Stomach (tissue), 9 donors: ENCODE measurements around the gene RNFT2. TPM values are rescaled to one million over a fixed set of nuclear protein-coding genes. Genes with fewer than 3 reads are reported as not detected.

ENCODE experiments used
- DNase-seq, 2 donors: peaks; one replicate each; pipeline versions ENCODE4 v3.0.0 to v3.0.0-alpha.2; 2013 to 2019
- H3K27ac ChIP-seq, 5 donors: fragments of 200-600 bp in 4 of 5; sonication (generic) in 4 of 5; one replicate each; pipeline ENCODE4 v1.5.1; 2013 to 2019; ENCODE audit warnings: mild to moderate bottlenecking in 1 of 5, moderate library complexity in 1 of 5
- H3K27me3 ChIP-seq, 3 donors: fragments of 200-600 bp; sonication (generic); one replicate each; pipeline ENCODE4 v1.5.1; 2017 to 2019; ENCODE audit warnings: mixed run types in 1 of 3
- H3K36me3 ChIP-seq, 4 donors: fragments of 200-600 bp; sonication (generic); 1 replicate in 3 of 4; 2 replicates in 1 of 4; pipeline ENCODE4 v1.5.1; 2016 to 2019
- H3K4me1 ChIP-seq, 4 donors: fragments of 200-600 bp; sonication (generic); one replicate each; pipeline ENCODE4 v1.5.1; 2016 to 2019
- H3K4me3 ChIP-seq, 4 donors: fragments of 200-600 bp; sonication (generic) in 3 of 4; one replicate each; pipeline ENCODE4 v1.5.1; 2016 to 2019; ENCODE audit warnings: mild to moderate bottlenecking in 1 of 4
- H3K9me3 ChIP-seq, 4 donors: fragments of 200-600 bp; sonication (generic); one replicate each; pipeline ENCODE4 v1.5.1; 2016 to 2019
- EP300 ChIP-seq: sonication (generic); formaldehyde crosslinking; IDR thresholded peaks from one replicate; pipeline ENCODE4 v1.6.1; 2017; ENCODE audit warnings: antibody characterized with exemption
- POLR2A ChIP-seq, 4 donors: fragments of 450-650 bp; IDR thresholded peaks; one replicate each; pipeline ENCODE4 v1.6.1; 2016; ENCODE audit warnings: antibody characterized with exemption in 4 of 4, control low read depth in 2 of 4, mild to moderate bottlenecking in 1 of 4, moderate library complexity in 1 of 4
- POLR2AphosphoS5 ChIP-seq, 3 donors: sonication (generic); formaldehyde crosslinking; IDR thresholded peaks; one replicate each; pipeline ENCODE4 v1.6.1; 2016; ENCODE audit warnings: antibody characterized with exemption in 3 of 3
- WGBS, 5 donors: extraction: QIAGEN DNeasy Blood & Tissue Kit in 3 of 5; methylation state at CpG; one replicate each; pipeline versions ENCODE4 v1.1.5 to v1.1.7; 2013 to 2018; 5-methylcytosine and 5-hydroxymethylcytosine counted together
- intact Hi-C: fragments of 100-400 bp; cut with DNase I; formaldehyde crosslinking; loops from one replicate; pipeline ENCODE4 v1.15.1; 2023; ENCODE audit warnings: low total_unique reads
- polyA plus RNA-seq, 3 donors: library from polyadenylated mRNA; stranded (reverse); fragments of 200-250 nt; gene quantifications; one replicate each; pipeline ENCODE4 v1.2.3, GENCODE V29; 2013
- total RNA-seq, 5 donors: library from RNA; depleted of rRNA; stranded (reverse); fragments of >200 nt; gene quantifications; one replicate each; pipeline versions ENCODE4 v1.1.0 to v1.2.3, GENCODE V29; 2014 to 2016
- TF ChIP-seq, protein P1 (sequence below), 7 experiments: fragments of 450-650 bp in 4 of 7; fragments of 200-600 bp in 3 of 7; sonication (generic) in 3 of 7; IDR thresholded peaks; one replicate each; pipeline ENCODE4 v1.5.1; 2016 to 2019; ENCODE audit warnings: antibody characterized with exemption in 7 of 7, control low read depth in 2 of 7, mild to moderate bottlenecking in 1 of 7
- donor health status: healthy with polysubstance abuse.
- donor health status: Bipolar disorder and iron deficiency.
- donor health status: healthy.

Gene RNFT2
- total and polyA plus RNA-seq, 8 donors = 0.43 to 12.7 (median 1.6) TPM; not detected in 2

DNA sequence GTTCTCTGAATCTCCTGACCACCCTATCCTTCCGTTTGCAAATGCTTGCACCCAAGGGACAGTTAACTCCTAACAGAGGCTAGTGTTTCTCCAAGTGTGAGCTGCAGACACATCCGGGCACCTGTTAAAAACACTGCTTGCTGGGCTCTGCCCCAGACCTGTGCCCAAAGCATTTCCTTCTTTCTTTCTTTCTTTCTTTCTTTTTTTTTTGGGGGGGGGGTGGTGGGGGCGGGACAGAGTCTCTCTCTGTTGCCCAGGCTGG is 42.7 kb upstream of the RNFT2 start:
- WGBS, 5 donors = 61 to 87% (median 74%) methylated on average over 3 of the region's 3 CpGs
- Histone ChIP-seq H3K4me1 (peaks cover 17 to 36% (median 33%) of the 10 kb centered on the region in 4 donors), H3K4me3 (no peak overlapping the region), H3K9me3 (no peaks in the 10 kb centered on the region), H3K27ac (no peak overlapping the region), H3K27me3 (peaks cover 0 to 40% (median 17%) of the 10 kb centered on the region in 3 donors), H3K36me3 (no peaks in the 10 kb centered on the region)
- TF ChIP-seq POLR2AphosphoS5 (IDR thresholded peaks at IDR 0.05) = no peak
- TF ChIP-seq, protein P1, sequence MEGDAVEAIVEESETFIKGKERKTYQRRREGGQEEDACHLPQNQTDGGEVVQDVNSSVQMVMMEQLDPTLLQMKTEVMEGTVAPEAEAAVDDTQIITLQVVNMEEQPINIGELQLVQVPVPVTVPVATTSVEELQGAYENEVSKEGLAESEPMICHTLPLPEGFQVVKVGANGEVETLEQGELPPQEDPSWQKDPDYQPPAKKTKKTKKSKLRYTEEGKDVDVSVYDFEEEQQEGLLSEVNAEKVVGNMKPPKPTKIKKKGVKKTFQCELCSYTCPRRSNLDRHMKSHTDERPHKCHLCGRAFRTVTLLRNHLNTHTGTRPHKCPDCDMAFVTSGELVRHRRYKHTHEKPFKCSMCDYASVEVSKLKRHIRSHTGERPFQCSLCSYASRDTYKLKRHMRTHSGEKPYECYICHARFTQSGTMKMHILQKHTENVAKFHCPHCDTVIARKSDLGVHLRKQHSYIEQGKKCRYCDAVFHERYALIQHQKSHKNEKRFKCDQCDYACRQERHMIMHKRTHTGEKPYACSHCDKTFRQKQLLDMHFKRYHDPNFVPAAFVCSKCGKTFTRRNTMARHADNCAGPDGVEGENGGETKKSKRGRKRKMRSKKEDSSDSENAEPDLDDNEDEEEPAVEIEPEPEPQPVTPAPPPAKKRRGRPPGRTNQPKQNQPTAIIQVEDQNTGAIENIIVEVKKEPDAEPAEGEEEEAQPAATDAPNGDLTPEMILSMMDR (IDR thresholded peaks at IDR 0.05) = no peak
- TF ChIP-seq EP300 = no peak
- no peak for TF ChIP-seq POLR2A (IDR thresholded peaks at IDR 0.05)
- no peak for DNase-seq
- intact Hi-C loops = no loop called here

DNA sequence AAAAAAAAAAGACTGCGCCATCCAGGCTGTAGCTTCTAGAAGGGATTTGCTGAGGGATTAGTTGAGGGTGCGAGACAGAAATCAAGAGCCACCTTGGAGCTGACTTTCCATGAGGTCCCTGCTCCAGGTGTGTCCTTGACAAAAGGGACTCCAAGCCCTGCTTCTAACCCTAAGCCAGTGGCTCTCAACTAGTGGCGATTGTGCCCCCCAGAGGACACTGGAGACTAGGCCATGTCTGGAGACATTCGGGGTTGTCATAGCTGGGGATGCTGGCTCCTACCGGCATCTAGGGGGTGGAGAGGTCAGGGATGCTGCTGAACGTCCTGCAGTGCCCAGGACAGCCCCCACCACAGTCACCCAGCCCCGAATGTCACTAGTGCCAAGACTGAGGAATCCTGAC is 40.8 kb upstream of the RNFT2 start:
- Histone ChIP-seq H3K9me3 (no peaks in the 10 kb centered on the region), H3K4me1 (peaks cover 17 to 36% (median 33%) of the 10 kb centered on the region in 4 donors), H3K27ac (peak overlapping the region; percentile 24 to 89 (median 67)), H3K27me3 (peaks cover 0 to 32% (median 17%) of the 10 kb centered on the region in 3 donors), H3K36me3 (no peaks in the 10 kb centered on the region), H3K4me3 (no peak overlapping the region)
- TF ChIP-seq, protein P1 (IDR thresholded peaks at IDR 0.05) = no peak
- no peak for TF ChIP-seq POLR2A (IDR thresholded peaks at IDR 0.05)
- no peak for TF ChIP-seq POLR2AphosphoS5 (IDR thresholded peaks at IDR 0.05)
- no peak for TF ChIP-seq EP300
- intact Hi-C loops = no loop called here
- peak in 1 of 2 donors; percentile 56 for DNase-seq
- 46 to 82% (median 57%) methylated on average over 5 to 7 of the region's 7 CpGs for WGBS, 5 donors

GRCh38 chr12:116697716-116698115 is 40.4 kb upstream of the RNFT2 start:
- peaks cover 17 to 34% (median 33%) of the 10 kb centered on the region in 4 donors for H3K4me1 ChIP-seq
- peak overlapping the region in 1 of 4 donors; percentile 9 for H3K4me3 ChIP-seq
- no peaks in the 10 kb centered on the region for H3K36me3 ChIP-seq
- H3K27ac ChIP-seq = peak overlapping the region; percentile 24 to 89 (median 67)
- H3K9me3 ChIP-seq = no peaks in the 10 kb centered on the region
- 29 to 46% (median 35%) methylated on average over 11 of the region's 11 CpGs for WGBS, 5 donors
- intact Hi-C loops = no loop called here
- peaks cover 0 to 28% (median 17%) of the 10 kb centered on the region in 3 donors for H3K27me3 ChIP-seq
- TF ChIP-seq POLR2AphosphoS5 (IDR thresholded peaks at IDR 0.05) = no peak
- TF ChIP-seq POLR2A (IDR thresholded peaks at IDR 0.05) = no peak
- no peak for TF ChIP-seq EP300
- TF ChIP-seq, protein P1 (IDR thresholded peaks at IDR 0.05) = no peak
- DNase-seq = peak; percentile 66 to 67

GRCh38 chr12:116698116-116698515 is 40.0 kb upstream of the RNFT2 start:
- Histone ChIP-seq H3K36me3 (no peaks in the 10 kb centered on the region), H3K27me3 (peaks cover 0 to 24% (median 16%) of the 10 kb centered on the region in 3 donors), H3K9me3 (no peaks in the 10 kb centered on the region), H3K4me1 (peaks cover 16 to 33% (median 31%) of the 10 kb centered on the region in 4 donors), H3K27ac (peak overlapping the region; percentile 24 to 89 (median 67)), H3K4me3 (peak overlapping the region in 1 of 4 donors; percentile 9)
- TF ChIP-seq POLR2A (IDR thresholded peaks at IDR 0.05) (no peak), POLR2AphosphoS5 (IDR thresholded peaks at IDR 0.05) (peak in 1 of 3 donors; percentile 32)
- DNase-seq = peak in 1 of 2 donors; percentile 86
- 24 to 44% (median 41%) methylated on average over 8 of the region's 8 CpGs for WGBS, 5 donors
- intact Hi-C loops = no loop called here

- H3K9me3 ChIP-seq = no peaks in the 10 kb centered on the region
- peak overlapping the region in 3 of 5 donors; percentile 19 to 76 (median 67) for H3K27ac ChIP-seq
- TF ChIP-seq, protein P1 (IDR thresholded peaks at IDR 0.05) = no peak
- TF ChIP-seq POLR2AphosphoS5 (IDR thresholded peaks at IDR 0.05) (no peak), EP300 (no peak), POLR2A (IDR thresholded peaks at IDR 0.05) (no peak)
- no peak for DNase-seq
- H3K27me3 ChIP-seq = peaks cover 0 to 19% (median 11%) of the 10 kb centered on the region in 3 donors
- peaks cover 11 to 32% (median 28%) of the 10 kb centered on the region in 4 donors for H3K4me1 ChIP-seq
- peak overlapping the region in 1 of 4 donors; percentile 9 for H3K4me3 ChIP-seq
- intact Hi-C loops = no loop called here
- WGBS, 5 donors = 55 to 65% (median 61%) methylated on average over 2 of the region's 2 CpGs
- no peaks in the 10 kb centered on the region for H3K36me3 ChIP-seq
Observed at GRCh38 chr12:116698554-116699075, 39.5 kb upstream of the RNFT2 start.
